Smooth muscle cell (in vitro differentiated cells): ENCODE data around the gene MAP3K10. TPM values are rescaled to one million over a fixed set of nuclear protein-coding genes. Genes with fewer than 3 reads are reported as not detected.

ENCODE experiments used
- DNase-seq: peaks from one replicate; lab custom pipeline; 2025; ENCODE audit not compliant: unreplicated experiment; lab: John Stamatoyannopoulos, UW
- H2AFZ ChIP-seq: fragments of 200-600 bp; sonication (generic); 2 replicates; pipeline ENCODE4 v1.6.0; 2016; ENCODE audit warnings: antibody characterized with exemption, low read depth, mild to moderate bottlenecking
- H3F3A ChIP-seq: fragments of 200-600 bp; sonication (generic); 2 replicates; pipeline ENCODE4 v1.6.0; 2017; ENCODE audit warnings: antibody characterized with exemption, low read depth
- H3K27ac ChIP-seq: fragments of 200-600 bp; sonication (generic); 2 replicates; pipeline ENCODE4 v1.5.1; 2016; ENCODE audit warnings: low read depth, mild to moderate bottlenecking
- H3K27me3 ChIP-seq: fragments of 200-600 bp; sonication (generic); 2 replicates; pipeline ENCODE4 v1.6.1; 2016; ENCODE audit warnings: low read depth, mild to moderate bottlenecking
- H3K36me3 ChIP-seq: fragments of 200-600 bp; sonication (generic); 2 replicates; pipeline ENCODE4 v1.5.1; 2016; ENCODE audit warnings: low read depth
- H3K4me1 ChIP-seq: fragments of 200-600 bp; sonication (generic); 2 replicates; pipeline ENCODE4 v1.5.1; 2016; ENCODE audit warnings: low read depth
- H3K4me2 ChIP-seq: fragments of 200-600 bp; sonication (generic); 2 replicates; pipeline ENCODE4 v1.6.0; 2016; ENCODE audit warnings: mild to moderate bottlenecking
- H3K4me3 ChIP-seq: fragments of 200-600 bp; sonication (generic); 2 replicates; pipeline ENCODE4 v1.5.1; 2016; ENCODE audit warnings: mild to moderate bottlenecking
- H3K79me2 ChIP-seq: fragments of 200-600 bp; sonication (generic); 2 replicates; pipeline ENCODE4 v1.6.0; 2016; ENCODE audit warnings: low read depth, mild to moderate bottlenecking
- H3K9ac ChIP-seq: fragments of 200-600 bp; sonication (generic); 2 replicates; pipeline ENCODE4 v1.6.0; 2016; ENCODE audit warnings: low read depth
- H3K9me3 ChIP-seq: fragments of 200-600 bp; sonication (generic); replicated peaks from 2 replicates; pipeline ENCODE4 v1.5.1; 2016; ENCODE audit warnings: low read depth
- H4K20me1 ChIP-seq: fragments of 200-600 bp; sonication (generic); 2 replicates; pipeline ENCODE4 v1.6.0; 2016; ENCODE audit warnings: low read depth
- WGBS: methylation state at CpG from one replicate; pipeline ENCODE4 v1.1.7; 2016; ENCODE audit warnings: low lambda C conversion rate; 5-methylcytosine and 5-hydroxymethylcytosine counted together
- polyA plus RNA-seq: library from polyadenylated mRNA; unstranded; fragments of >200 nt; fragmentation: Nextera tagmentation; extraction: Ambion mirVana; gene quantifications from 2 replicates; pipeline ENCODE4 v1.2.1, GENCODE V29; 2016
- total RNA-seq: library from RNA; depleted of rRNA; stranded (reverse); fragments of >200 nt; gene quantifications from 2 replicates; pipeline ENCODE4 v1.2.3, GENCODE V29; 2014
- TF ChIP-seq, protein P1 (sequence below): fragments of 200-600 bp; sonication (generic); IDR thresholded peaks from 2 replicates; pipeline ENCODE4 v1.5.1; 2017; ENCODE audit warnings: borderline replicate concordance, mild to moderate bottlenecking, antibody characterized with exemption; ENCODE audit not compliant: insufficient read depth, poor library complexity, severe bottlenecking

Gene MAP3K10
- total and polyA plus RNA-seq, 2 experiments from 2014 or later = 4.4 to 7.8 TPM

DNA sequence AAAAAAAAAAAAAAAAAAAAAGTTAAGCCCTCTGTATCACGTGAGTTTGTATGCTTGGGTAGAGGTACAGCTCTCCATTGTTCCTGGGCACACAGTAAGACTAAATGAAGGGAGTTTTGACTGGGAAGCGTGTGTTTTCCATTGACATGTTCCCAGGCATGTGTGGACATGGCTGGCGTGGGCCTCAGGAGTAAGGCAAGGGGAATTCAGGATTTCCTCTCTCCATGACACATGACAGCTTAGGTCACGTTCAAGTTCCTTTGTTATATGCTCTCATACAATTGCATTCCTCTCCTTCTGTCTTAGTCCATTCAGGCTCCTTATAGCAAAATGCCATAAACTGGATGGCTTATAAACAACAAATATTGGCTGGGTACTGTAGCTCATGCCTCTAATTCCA is 17.1 kb upstream of the MAP3K10 start:
- DNase-seq = no peak
- Histone ChIP-seq H3K4me1 (no peaks in the 10 kb centered on the region), H3K9me3 (no peaks in the 10 kb centered on the region), H3K79me2 (no peaks in the 10 kb centered on the region), H3K9ac (no peak overlapping the region), H4K20me1 (no peaks in the 10 kb centered on the region), H3K36me3 (no peaks in the 10 kb centered on the region), H3K27me3 (no peaks in the 10 kb centered on the region), H3K27ac (no peak overlapping the region), H3K4me3 (no peak overlapping the region), H3F3A (no peaks in the 10 kb centered on the region), H3K4me2 (no peak overlapping the region), H2AFZ (no peak overlapping the region)
- TF ChIP-seq, protein P1, sequence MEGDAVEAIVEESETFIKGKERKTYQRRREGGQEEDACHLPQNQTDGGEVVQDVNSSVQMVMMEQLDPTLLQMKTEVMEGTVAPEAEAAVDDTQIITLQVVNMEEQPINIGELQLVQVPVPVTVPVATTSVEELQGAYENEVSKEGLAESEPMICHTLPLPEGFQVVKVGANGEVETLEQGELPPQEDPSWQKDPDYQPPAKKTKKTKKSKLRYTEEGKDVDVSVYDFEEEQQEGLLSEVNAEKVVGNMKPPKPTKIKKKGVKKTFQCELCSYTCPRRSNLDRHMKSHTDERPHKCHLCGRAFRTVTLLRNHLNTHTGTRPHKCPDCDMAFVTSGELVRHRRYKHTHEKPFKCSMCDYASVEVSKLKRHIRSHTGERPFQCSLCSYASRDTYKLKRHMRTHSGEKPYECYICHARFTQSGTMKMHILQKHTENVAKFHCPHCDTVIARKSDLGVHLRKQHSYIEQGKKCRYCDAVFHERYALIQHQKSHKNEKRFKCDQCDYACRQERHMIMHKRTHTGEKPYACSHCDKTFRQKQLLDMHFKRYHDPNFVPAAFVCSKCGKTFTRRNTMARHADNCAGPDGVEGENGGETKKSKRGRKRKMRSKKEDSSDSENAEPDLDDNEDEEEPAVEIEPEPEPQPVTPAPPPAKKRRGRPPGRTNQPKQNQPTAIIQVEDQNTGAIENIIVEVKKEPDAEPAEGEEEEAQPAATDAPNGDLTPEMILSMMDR = no peak
- WGBS = 92% methylated on average over 4 of the region's 4 CpGs

DNA sequence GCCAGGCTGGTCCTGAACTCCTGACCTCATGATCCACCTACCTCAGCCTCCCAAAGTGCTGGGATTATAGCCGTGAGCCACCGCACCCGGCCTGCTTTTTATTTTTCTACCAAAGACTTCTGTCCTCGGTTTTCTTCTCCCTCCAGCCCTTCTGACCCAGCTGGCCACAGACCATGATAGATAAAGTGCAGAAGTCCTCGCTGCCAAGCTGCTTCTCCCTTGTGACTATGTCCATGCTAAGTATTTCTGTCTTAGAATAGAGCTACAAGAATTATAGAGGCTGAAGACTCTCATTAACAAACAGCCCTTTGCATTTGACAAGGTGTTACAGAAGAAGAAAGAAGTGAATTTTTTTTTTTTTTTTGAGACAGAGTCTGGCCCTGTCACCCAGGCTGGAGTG is 15.4 kb upstream of the MAP3K10 start:
- Histone ChIP-seq H2AFZ (no peak overlapping the region), H3K79me2 (no peaks in the 10 kb centered on the region), H3K9ac (no peak overlapping the region), H3K4me3 (no peak overlapping the region), H4K20me1 (no peaks in the 10 kb centered on the region), H3K27ac (no peak overlapping the region), H3K4me2 (no peak overlapping the region), H3K9me3 (no peaks in the 10 kb centered on the region), H3K36me3 (no peaks in the 10 kb centered on the region), H3F3A (no peaks in the 10 kb centered on the region), H3K4me1 (no peaks in the 10 kb centered on the region), H3K27me3 (no peaks in the 10 kb centered on the region)
- TF ChIP-seq, protein P1 = no peak
- 81% methylated on average over 5 of the region's 5 CpGs for WGBS
- DNase-seq = no peak

DNA sequence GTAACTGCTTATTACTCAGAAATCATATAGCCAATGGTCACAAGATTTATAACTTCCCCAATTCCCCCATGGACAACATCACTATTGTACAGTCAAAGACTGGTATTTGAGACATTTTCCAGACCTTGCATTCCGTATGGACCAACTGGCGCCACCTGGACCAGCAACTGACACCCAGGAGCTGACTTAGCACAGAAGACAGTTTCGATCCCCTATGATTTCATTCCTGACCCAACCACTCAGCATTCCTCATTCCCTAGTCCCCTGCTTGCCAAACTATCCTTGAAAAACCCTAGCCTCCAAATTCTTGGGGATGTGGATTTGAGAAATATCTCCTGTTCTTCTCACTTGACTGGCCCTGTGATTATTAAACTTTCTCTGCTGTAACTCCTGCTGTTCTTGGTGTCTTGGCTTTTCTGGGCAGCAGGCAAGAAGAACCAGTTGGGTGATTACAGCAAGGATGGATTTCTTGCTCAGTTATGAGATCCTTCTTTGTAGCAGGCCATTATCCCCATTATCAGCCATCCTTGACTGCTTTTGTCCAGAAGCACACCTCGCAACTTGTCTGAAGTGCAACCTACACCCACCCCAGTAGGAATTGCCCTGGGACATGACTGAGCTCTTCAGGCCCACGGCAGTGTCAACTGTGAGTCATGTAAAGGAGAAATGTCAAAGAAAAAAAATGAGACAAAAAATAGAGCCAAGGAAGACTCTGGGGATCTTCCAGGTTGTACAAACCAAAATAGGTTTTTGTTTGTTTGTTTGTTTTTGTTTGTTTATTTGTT is 13.7 kb upstream of the MAP3K10 start:
- no peak overlapping the region for H3K4me2 ChIP-seq
- 85% methylated on average over 5 of the region's 5 CpGs for WGBS
- TF ChIP-seq, protein P1 = no peak

DNA sequence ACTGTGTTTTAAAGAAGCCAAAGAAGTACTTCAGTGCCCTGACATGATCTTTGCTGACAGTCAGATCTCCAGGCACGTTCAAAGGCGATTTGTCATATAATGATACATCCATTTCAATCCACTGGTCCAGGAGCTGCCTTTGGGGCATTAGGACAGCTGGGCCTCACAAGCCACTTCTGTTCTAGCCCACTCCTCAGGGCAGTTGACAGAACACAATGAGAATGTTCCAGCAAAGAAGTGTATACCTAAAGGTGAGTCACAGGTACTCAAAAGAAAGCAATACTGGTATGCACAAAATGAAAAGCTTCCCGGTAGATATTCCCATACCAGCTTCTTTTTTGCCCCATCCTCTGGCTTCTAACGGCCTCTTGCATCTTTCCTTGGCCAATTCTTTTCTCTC is 12.5 kb upstream of the MAP3K10 start:
- H3K36me3 ChIP-seq = no peaks in the 10 kb centered on the region
- no peak overlapping the region for H3K27ac ChIP-seq
- H3K4me3 ChIP-seq = no peak overlapping the region
- H3K27me3 ChIP-seq = no peaks in the 10 kb centered on the region
- H3F3A ChIP-seq = no peaks in the 10 kb centered on the region
- H4K20me1 ChIP-seq = no peaks in the 10 kb centered on the region
- no peak for DNase-seq
- no peak overlapping the region for H2AFZ ChIP-seq
- H3K9me3 ChIP-seq = no peaks in the 10 kb centered on the region
- no peaks in the 10 kb centered on the region for H3K4me1 ChIP-seq
- no peak overlapping the region for H3K4me2 ChIP-seq
- WGBS = 72% methylated on average over 4 of the region's 4 CpGs
- no peaks in the 10 kb centered on the region for H3K79me2 ChIP-seq
- no peak overlapping the region for H3K9ac ChIP-seq
- TF ChIP-seq, protein P1 = no peak

More for the DNA sequence above, 13.7 kb upstream of the MAP3K10 start:
- no peaks in the 10 kb centered on the region for H4K20me1 ChIP-seq
- no peak overlapping the region for H2AFZ ChIP-seq
- no peaks in the 10 kb centered on the region for H3F3A ChIP-seq
- H3K79me2 ChIP-seq = no peaks in the 10 kb centered on the region
- no peaks in the 10 kb centered on the region for H3K4me1 ChIP-seq
- H3K9ac ChIP-seq = no peak overlapping the region
- no peaks in the 10 kb centered on the region for H3K9me3 ChIP-seq
- no peak for DNase-seq
- H3K27ac ChIP-seq = no peak overlapping the region
- H3K27me3 ChIP-seq = no peaks in the 10 kb centered on the region
- no peaks in the 10 kb centered on the region for H3K36me3 ChIP-seq
- H3K4me3 ChIP-seq = no peak overlapping the region
